ENCODE results near the gene HPN.

Gene HPN

GRCh38 chr19:35114353-35115176, 73.0 kb downstream of the HPN start (continued):
- TF ChIP-seq KLF7 (tag by site-specific recombination; IDR thresholded peaks at IDR 0.05; ENCODE audit: borderline replicate concordance) (peak; percentile 80), SP7 (tag by site-specific recombination; IDR thresholded peaks at IDR 0.05) (peak; percentile 75; the same call in 1 of the 2 replicates), ELK4 (IDR thresholded peaks at IDR 0.05; ENCODE audit: borderline replicate concordance, low read depth, low read length) (no peak), ZFHX2 (tag by site-specific recombination; conservative IDR thresholded peaks at IDR 0.05) (peak; percentile 34), ZNF175 (tag by site-specific recombination; IDR thresholded peaks at IDR 0.05) (no peak), ZSCAN5A (tag by site-specific recombination; IDR thresholded peaks at IDR 0.05) (no peak), GFI1B (tag by site-specific recombination; IDR thresholded peaks at IDR 0.05) (no peak), ZNF248 (tag by site-specific recombination; IDR thresholded peaks at IDR 0.05) (no peak), ZNF560 (tag by site-specific recombination; IDR thresholded peaks at IDR 0.05; ENCODE audit: borderline replicate concordance) (no peak), GLIS2 (tag by site-specific recombination; IDR thresholded peaks at IDR 0.05) (peak; percentile 79), KLF9 (tag by site-specific recombination; IDR thresholded peaks at IDR 0.05; ENCODE audit: low read depth) (peak; percentile 87), ZNF366 (tag by site-specific recombination; conservative IDR thresholded peaks at IDR 0.05) (no peak), ZNF654 (tag by site-specific recombination; IDR thresholded peaks at IDR 0.05; ENCODE audit: low read depth) (peak; percentile 87), ZNF2 (tag by site-specific recombination; IDR thresholded peaks at IDR 0.05) (peak; percentile 77; the same call in 1 of the 2 replicates), ZNF645 (tag by site-specific recombination; IDR thresholded peaks at IDR 0.05) (0 out of 2 replicates have a peak, but pooled peaks have one; percentile 34), ZNF639 (tag by site-specific recombination; IDR thresholded peaks at IDR 0.05) (peak; percentile 79), ZNF155 (tag by site-specific recombination; IDR thresholded peaks at IDR 0.05) (no peak), ZNF837 (tag by site-specific recombination; IDR thresholded peaks at IDR 0.05) (no peak), ZNF677 (tag by site-specific recombination; IDR thresholded peaks at IDR 0.05) (no peak), ZEB2 (tag by site-specific recombination; IDR thresholded peaks at IDR 0.05) (peak; percentile 73), KLF16 (tag by site-specific recombination; IDR thresholded peaks at IDR 0.05) (peak; percentile 83; the same call in 1 of the 2 replicates), CTCF (tag by site-specific recombination; IDR thresholded peaks at IDR 0.05) (peak; percentile 98), ZNF518A (tag by site-specific recombination; conservative IDR thresholded peaks at IDR 0.05; ENCODE audit: low read depth) (0 out of 2 replicates have a peak, but pooled peaks have one; percentile 23), PATZ1 (tag by site-specific recombination; IDR thresholded peaks at IDR 0.05) (peak; percentile 87), ZBTB17 (tag by site-specific recombination; IDR thresholded peaks at IDR 0.05) (peak; percentile 67)
